Erythroblast (primary cell): Measurements from ENCODE around the gene PRRC1.

ENCODE experiments used
- DNase-seq, 2 experiments: peaks; one replicate each; lab custom pipeline; 2025; lab: John Stamatoyannopoulos, UW
- GATA1 ChIP-seq: IDR thresholded peaks from 2 replicates; pipeline ENCODE4 v1.6.1; 2011; ENCODE audit warnings: low read depth, mild to moderate bottlenecking, control low read depth, low read length, moderate library complexity
- POLR2A ChIP-seq: IDR thresholded peaks from 2 replicates; pipeline ENCODE4 v1.6.1; 2011; ENCODE audit warnings: mild to moderate bottlenecking, low read length

PRRC1 gene

DNA sequence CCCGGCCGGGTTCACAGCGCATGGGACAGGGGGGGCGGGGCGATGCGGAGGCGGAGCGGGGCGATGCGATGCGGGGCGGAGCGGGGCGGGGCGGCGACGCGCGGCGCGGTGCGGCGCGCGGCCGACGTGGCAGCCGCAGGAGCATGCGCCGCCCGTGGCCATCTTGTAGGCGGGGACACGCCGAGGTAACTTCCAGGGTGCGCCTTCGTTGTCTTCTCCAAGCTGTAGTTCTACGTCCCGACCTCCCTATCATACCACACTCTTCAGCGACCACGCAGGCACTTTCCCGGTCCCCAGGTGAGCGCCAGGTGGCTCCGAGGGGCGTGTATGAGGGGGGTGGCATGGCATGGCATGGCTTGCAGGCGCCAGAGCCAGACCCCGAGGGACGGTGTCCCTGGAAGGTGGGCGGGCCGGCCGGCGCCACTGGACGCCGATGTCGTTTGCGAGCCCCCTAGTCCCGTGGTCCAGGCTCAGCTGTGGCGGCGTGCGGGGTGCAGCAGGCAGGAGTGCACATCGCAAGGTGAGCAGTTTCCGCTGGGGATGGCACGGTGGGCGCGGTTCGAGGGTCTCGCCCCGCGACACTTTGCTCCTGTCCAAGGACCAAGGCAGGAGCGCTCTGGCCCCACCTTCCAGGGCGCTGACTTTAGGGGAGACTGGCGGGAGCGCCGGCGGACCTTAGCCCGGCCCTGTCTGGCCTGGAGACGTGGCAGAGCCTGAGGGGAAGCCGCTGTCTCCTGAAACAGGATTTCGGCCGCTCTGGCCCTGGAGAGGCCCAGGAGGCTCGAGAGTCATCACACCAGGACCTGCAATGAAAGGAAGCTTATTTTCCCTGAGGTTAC lies at the start of gene PRRC1:
Gene PRRC1, plus strand, starts transcription at position 161 of the 839 bp plus-strand sequence. CDS start 5,840 bp downstream, outside the sequence.
- TF ChIP-seq POLR2A (peak; percentile 78), GATA1 (no peak)
- DNase-seq, result peak; percentile 90 to 92

DNA sequence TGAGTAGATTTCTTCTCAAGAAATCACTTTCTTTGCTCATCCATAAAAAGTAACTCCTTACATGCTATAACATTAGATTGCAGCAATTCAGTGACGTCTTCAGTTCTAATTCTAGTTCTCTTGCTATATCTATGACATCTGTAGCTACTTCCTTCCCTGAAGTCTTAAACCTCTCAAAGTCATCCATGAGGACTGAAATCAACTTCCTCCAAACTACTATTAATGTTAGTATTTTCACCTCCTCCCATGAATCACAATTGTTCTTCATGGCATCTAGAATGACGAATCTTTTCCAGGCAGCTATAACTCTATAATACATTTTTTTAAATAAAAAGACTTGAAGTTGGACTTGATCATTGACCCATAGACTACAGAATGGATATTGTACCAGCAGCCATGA lies 46.2 kb upstream of the PRRC1 start:
- no peak for TF ChIP-seq POLR2A
- TF ChIP-seq GATA1, result no peak
- DNase-seq, result no peak

DNA sequence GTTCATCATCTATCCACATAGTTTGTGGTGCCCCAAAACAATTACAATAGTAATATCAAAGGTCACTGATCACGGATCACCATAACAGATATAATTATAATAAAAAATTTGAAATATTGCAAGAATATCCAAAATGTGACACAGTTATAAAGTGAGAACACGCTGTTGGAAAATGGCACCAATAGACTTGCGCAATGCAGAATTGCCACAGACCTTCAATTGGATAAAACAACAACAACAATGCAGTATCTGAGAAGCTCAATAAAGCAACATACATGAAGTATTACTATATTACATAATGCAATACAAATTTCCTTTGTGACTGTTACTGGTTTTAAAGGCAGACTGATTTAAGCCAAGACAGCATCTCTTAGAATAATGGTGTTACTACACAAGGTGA lies 44.7 kb upstream of the PRRC1 start:
- no peak for DNase-seq
- TF ChIP-seq GATA1, result no peak
- TF ChIP-seq POLR2A, result no peak

DNA sequence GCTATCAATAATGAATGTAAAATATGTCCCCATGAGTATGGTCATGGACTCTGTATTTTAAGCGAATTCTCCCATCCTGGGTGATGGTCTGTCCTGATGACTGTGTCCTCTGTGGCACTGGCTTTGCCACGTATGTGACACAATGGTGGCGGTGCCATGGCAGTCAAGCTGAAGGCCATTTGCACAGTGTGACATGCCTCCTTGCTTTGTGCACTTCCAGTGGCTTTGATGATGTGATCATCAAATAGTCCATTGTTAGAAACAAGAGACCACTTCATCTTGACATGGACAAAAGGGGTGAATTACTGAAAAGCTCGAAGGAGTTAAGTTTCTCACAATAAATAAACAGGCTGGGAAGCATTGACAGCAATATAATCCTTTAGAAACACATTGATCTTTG lies 31.0 kb upstream of the PRRC1 start:
- no peak for TF ChIP-seq POLR2A
- no peak for TF ChIP-seq GATA1
- no peak for DNase-seq

DNA sequence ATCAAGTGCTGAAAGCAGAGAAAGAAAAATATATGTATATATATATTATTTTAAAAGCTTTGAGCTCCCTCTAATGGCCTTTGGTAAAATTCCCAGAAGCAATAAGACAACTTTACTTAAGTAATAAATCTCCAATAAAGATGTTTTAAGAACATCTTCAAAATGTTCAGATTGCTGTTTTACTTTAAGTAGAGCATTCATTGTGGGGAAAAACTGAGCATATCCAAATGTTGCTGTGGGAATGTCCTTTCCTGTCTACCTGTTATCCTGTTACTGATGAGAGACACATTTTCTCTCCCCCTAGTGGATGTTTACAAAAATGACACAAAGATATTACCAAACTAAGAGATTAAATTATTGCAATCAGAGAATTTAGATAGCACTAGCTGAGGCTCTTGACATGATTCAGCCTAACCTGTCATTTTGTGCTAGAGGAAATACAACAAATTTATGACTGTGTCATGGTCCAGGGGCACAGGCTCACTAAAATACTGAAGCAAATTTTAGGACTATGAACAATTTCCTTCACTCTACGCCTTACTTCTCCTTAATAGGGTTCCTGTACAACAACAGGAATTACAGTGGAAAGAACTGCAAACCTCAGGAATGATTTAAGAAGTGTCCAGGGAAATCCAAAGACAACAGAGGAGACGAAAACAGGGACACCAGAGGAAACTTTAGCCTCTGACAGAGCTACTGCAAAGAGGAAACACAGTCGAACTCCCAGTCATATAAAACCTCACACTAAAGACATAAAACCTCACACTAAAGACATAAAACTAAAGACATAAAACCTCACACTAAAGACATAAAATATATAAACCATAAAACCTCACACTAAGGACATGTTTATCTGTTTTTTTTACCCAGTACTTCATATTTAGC lies 24.3 kb upstream of the PRRC1 start:
- peak; percentile 67 to 70 for DNase-seq
- TF ChIP-seq POLR2A, result no peak
- TF ChIP-seq GATA1, result no peak

DNA sequence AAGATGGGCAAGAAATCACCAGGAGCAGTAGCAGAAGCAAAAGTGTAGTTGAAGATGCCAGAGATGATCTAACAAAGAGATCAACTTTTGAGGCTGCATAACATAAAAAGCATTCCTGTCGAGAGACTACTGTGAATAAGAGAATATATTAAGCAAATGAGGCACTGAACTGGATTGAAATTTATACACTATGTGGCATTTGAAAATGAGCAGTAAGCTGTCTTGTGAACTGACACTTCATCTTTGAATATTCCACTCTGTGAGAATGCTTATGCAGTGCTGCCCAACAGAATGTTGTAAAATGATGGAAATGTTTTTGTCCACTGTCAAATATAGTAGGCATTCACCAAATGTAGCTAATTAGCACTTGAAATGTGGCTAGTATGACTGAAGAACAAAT lies 18.9 kb upstream of the PRRC1 start:
- TF ChIP-seq POLR2A (no peak), GATA1 (no peak)
- no peak for DNase-seq

DNA sequence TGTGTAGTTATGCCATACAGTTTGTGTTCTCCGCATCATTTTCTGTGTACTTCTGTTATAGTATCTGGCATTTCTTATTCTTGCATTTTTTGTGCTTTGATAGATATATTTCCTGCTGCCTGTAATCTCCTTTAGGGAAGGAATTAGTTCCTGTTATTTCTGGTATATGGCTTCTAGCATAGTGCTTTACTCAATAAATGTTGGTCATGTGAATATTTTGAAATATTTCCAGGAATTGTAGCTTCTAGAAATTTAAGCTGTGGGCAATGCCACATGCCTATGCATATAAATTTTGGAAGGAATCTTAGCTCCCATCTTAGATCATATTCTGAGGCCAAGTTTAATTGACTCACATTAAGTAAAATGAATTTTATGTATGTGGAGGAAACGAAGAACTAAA lies 11.5 kb upstream of the PRRC1 start:
- no peak for DNase-seq
- TF ChIP-seq GATA1 (no peak), POLR2A (no peak)

DNA sequence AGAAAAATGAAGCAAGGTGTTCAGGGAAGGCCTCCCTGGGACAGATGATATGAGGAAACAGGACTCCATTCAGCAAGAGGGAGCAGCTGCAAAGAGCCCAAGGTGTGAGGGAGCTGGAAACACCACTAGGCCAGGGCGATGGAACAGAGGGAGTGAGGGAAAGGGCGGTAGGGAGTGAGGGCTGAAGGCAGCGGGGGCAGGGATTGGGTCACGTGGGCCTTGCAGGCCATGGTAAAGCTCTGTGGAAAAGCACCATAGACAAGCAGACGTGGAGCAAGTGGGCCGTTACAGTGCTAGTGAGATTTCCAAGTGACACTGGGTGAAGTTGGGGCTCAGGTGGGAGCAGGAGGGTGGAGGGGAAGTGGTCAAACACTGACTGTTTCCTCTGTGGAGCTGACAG lies 10.8 kb upstream of the PRRC1 start:
- no peak for TF ChIP-seq POLR2A
- no peak for TF ChIP-seq GATA1
- DNase-seq, result no peak

DNA sequence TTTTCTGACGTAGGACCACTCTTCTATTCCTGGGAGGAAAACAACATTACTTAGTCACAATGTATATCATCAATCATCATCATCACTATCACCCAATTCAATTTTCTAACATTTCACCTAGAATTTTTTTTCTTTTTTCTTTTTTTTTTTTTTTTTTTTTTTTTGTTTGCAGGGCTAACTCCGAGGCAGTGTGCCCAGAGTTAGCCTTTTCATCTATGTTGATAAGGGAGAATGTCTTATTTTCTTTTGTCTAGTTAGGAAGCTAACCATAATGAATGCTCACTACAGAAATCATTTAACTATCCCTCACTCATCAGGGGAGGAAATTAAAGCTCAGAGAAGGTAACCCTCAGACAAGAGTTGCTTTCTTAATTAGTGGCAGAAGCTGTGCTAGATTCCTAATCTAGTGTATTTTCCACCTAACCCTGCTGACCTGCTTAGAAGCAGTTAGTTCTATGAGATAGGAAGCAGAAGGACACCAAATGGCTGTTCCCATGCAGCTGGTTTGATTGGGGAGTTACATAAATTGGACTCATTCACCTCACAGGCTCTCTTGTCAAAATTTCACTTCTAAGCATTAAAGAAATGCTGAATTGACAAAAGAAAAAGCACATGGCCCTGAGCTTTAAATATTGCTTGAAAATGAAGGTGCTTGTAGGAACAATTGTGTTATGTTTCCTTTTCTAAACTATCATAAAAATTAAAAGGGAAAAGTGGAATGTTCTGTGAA lies 8.6 kb upstream of the PRRC1 start:
- TF ChIP-seq POLR2A (no peak), GATA1 (no peak)
- DNase-seq, result no peak

DNA sequence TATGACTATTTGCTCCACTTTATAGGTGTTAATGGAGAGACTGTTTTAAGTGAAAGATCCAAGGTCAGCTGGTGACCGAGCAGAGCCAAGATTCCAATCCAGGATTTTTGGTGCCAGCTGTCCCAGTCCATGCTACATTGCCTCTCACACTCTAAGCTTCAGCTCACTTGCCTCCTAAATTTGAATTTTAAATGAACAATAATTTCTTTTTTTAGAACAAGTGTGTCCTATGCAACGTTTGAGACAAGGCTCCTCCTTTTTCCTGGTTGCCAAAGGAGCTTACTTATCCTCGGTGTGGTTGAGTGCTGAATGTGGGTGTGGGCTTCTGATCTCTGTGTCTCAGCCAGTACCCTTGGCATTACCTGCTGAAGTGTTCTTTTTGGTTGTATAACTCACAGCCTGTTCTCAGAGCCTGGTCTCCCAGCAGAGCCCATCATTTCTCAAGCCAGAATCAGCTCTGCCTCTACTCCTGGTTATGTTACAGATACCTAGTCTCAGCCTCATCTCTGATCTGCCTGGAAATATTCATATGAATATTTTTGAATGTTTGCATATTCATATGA lies 4.0 kb upstream of the PRRC1 start:
- TF ChIP-seq POLR2A, result no peak
- no peak for TF ChIP-seq GATA1
- DNase-seq, result no peak

DNA sequence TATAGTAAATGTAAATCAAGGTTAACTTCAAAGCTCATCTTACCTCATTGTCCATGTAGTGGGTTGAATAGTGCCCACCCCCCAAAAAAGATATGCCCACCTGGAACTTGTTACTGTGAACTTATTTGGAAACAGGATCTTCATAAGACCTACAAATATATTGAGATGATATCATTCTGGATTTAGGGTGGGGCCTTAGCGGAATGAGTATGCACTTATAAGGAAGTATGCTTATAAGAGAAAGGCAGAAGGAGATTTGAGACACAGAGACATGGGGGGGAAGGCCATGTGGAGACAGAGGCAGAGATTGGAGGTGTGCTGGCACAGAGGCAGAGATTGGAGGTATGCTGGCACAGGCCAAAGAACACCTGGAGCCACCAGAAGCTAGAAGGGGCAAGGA lies 2.6 kb upstream of the PRRC1 start:
- TF ChIP-seq GATA1, result no peak
- TF ChIP-seq POLR2A, result no peak

DNA sequence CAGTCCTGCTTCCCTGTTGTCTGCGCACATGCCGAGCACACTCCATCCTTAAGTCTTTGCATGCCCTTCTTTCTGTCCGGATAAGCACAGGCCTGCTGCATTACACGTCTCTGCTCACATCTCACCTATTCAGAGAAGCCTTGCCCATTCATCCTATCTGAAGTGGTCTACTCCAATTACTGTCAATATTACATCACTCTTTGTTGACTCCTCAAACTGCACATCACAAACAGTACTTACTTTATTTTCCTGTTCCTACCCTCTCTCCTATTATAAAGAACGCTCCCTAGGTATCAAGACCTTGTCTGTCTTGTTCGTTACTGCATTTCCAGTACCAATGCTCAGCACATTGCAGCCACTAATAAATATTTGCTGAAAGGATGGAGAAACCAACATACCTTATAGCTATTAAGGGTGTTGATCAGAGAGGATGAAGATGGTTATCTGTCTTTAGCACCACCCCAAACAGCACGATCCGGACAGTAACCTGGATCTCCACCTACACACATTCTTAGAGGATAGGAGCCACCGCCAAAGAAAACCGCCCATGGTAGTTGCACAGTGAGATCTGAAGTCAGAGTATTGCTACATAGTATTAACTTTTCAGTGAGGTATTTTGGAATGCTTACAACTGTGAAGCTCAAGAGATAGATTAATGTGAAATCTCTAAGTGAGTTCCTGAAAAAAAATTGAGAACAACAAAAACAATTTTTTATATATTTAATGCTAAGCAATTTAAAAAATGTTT lies 1.6 kb upstream of the PRRC1 start:
- no peak for DNase-seq
- TF ChIP-seq POLR2A, result no peak
- TF ChIP-seq GATA1, result no peak

More for the DNA sequence above, 2.6 kb upstream of the PRRC1 start:
- DNase-seq, result no peak

DNA sequence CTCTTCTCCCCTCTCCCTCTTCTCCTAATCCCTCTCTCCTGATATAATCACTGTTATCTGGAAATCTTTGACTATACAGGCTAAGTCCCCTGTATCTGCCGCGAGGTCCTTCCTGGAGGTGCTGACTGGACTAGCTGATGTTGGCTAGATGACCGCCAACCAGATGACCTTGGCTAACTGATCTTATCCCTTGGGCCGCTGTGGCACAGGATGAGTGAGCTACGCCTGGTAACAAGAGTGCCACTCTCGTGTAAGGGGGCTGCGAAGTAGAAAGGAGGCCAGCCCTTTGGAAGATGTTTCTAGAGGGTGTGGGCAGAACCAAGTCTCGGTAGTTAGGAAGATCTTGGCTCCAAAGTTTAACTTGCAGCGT lies 345 bp upstream of the PRRC1 start:
- peak in 1 of 2 experiments; percentile 81 for DNase-seq
- no peak for TF ChIP-seq GATA1
- TF ChIP-seq POLR2A, result no peak

DNA sequence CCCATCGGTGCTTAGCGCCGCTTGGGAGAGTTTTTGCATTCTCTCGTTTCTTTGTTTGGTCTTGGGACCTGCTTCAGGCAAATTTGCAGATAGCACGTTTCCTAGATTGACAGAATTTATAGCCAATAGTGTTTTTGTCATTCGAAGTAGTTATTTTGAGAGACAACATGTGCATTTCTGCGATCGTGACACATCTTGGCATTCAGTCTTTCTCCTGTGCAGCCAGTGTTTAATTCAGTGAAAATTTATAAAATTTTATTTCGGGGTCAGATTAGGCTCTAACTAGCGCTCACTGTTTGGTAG lies 830 bp downstream of the PRRC1 start:
- TF ChIP-seq GATA1 (no peak), POLR2A (no peak)
- peak; percentile 74 to 81 for DNase-seq
